AG10803 (cell line): Measurements from ENCODE around the gene TMEM108.

Experiments
- DNase-seq: peaks from one replicate; pipeline ENCODE4 v3.0.0; 2010; ENCODE audit warnings: low read depth
- H3K4me3 ChIP-seq: 2 replicates; pipeline ENCODE4 v1.5.1; 2011; ENCODE audit warnings: mild to moderate bottlenecking, low read length, control low read depth
- CTCF ChIP-seq: conservative IDR thresholded peaks from 2 replicates; pipeline ENCODE4 v1.5.1; 2011; ENCODE audit warnings: mild to moderate bottlenecking, low read length, control low read depth, inconsistent platforms

The TMEM108 gene

GRCh38 chr3:133412183-133413132 is 374.3 kb downstream of the TMEM108 start:
- DNase-seq: peak; percentile 67

GRCh38 chr3:133413161-133414020 is 375.2 kb downstream of the TMEM108 start:
- no peak for TF ChIP-seq CTCF
- peak; percentile 37 for DNase-seq
- peak overlapping the region; percentile 32 for H3K4me3 ChIP-seq

More at GRCh38 chr3:133412183-133413132, 374.3 kb downstream of the TMEM108 start:
- peak overlapping the region; percentile 32 for H3K4me3 ChIP-seq
- no peak for TF ChIP-seq CTCF

GRCh38 chr3:133414021-133414392 is 375.8 kb downstream of the TMEM108 start:
- no peak for TF ChIP-seq CTCF
- H3K4me3 ChIP-seq: no peak overlapping the region
- no peak for DNase-seq

GRCh38 chr3:133418361-133418760 is 380.2 kb downstream of the TMEM108 start:
- no peak overlapping the region for H3K4me3 ChIP-seq
- no peak for TF ChIP-seq CTCF
- DNase-seq: no peak

- TF ChIP-seq CTCF: no peak
- no peak for DNase-seq
- H3K4me3 ChIP-seq: no peak overlapping the region
Observed at GRCh38 chr3:133419151-133419909, 381.1 kb downstream of the TMEM108 start.

GRCh38 chr3:133424937-133425869 is 387.0 kb downstream of the TMEM108 start:
- no peak for TF ChIP-seq CTCF
- H3K4me3 ChIP-seq: no peak overlapping the region
- DNase-seq: no peak
